A673 (cell line): ENCODE measurements around the gene CD3D. TPM values are rescaled to one million over a fixed set of nuclear protein-coding genes. Genes with fewer than 3 reads are reported as not detected.
"Not testable (repeated sequence)": the region's sequence is repeated elsewhere in the genome, so short reads cannot be mapped to it uniquely, and the experiment has no call there.

ENCODE experiments used
- BruUV-seq: library from RNA; stranded (reverse); fragments of 400-500 nt; replicated peaks from 2 replicates; lab custom pipeline; 2021; lab: Mats Ljungman, UMichigan
- CTCF ChIA-PET: fragments of 300-600 bp; sonication (Branson Sonifier 250); formaldehyde crosslinking; loops from one replicate; lab custom pipeline; 2022; ENCODE audit warnings: antibody characterized with exemption; lab: Charles Lee
- POLR2A ChIA-PET: fragments of 300-600 bp; sonication (Branson Sonifier 250); formaldehyde crosslinking; loops from one replicate; lab custom pipeline; 2022; ENCODE audit warnings: antibody characterized with exemption; ENCODE audit not compliant: low non-redundant PET; lab: Charles Lee
- DNase-seq: peaks from one replicate; pipeline ENCODE4 v3.0.0-alpha.2; 2015; ENCODE audit warnings: low spot score
- H3K27ac ChIP-seq: fragments of 200-600 bp; sonication (generic); 2 replicates; pipeline ENCODE4 v1.5.1; 2016; ENCODE audit warnings: mixed run types, low read depth, mild to moderate bottlenecking, mixed read lengths, antibody characterized with exemption, low read length; ENCODE audit not compliant: poor library complexity, severe bottlenecking
- H3K27me3 ChIP-seq: fragments of 200-600 bp; sonication (generic); replicated peaks from 2 replicates; pipeline ENCODE4 v1.6.1; 2017; ENCODE audit warnings: mixed run types, low read depth, mild to moderate bottlenecking, mixed read lengths, antibody characterized with exemption, low read length; ENCODE audit not compliant: insufficient read depth, poor library complexity
- H3K36me3 ChIP-seq: fragments of 200-600 bp; sonication (generic); 2 replicates; pipeline ENCODE4 v1.6.1; 2016; ENCODE audit warnings: mixed run types, mild to moderate bottlenecking, mixed read lengths, antibody characterized with exemption, low read length; ENCODE audit not compliant: insufficient read depth, poor library complexity, severe bottlenecking
- H3K4me1 ChIP-seq: fragments of 200-600 bp; sonication (generic); 2 replicates; pipeline ENCODE4 v1.6.1; 2017; ENCODE audit warnings: mixed run types, mild to moderate bottlenecking, mixed read lengths, antibody characterized with exemption, low read length; ENCODE audit not compliant: insufficient read depth, poor library complexity, severe bottlenecking
- H3K4me3 ChIP-seq: fragments of 200-600 bp; sonication (generic); 2 replicates; pipeline ENCODE4 v1.5.1; 2016; ENCODE audit warnings: low read depth, mixed run types, mild to moderate bottlenecking, mixed read lengths, low read length; ENCODE audit not compliant: poor library complexity, severe bottlenecking
- H3K9me3 ChIP-seq: fragments of 200-600 bp; sonication (generic); 2 replicates; pipeline ENCODE4 v1.6.1; 2016; ENCODE audit warnings: mixed run types, low read depth, mild to moderate bottlenecking, mixed read lengths, antibody characterized with exemption, low read length; ENCODE audit not compliant: poor library complexity, severe bottlenecking
- CTCF ChIP-seq: fragments of 300-800, 200-600 bp; sonication (generic); conservative IDR thresholded peaks from 2 replicates; pipeline ENCODE4 v1.5.1; 2017; ENCODE audit warnings: low read depth, mild to moderate bottlenecking, antibody characterized with exemption, low read length, moderate library complexity, mixed read lengths
- EZH2 ChIP-seq: fragments of 200-600 bp; sonication (generic); IDR thresholded peaks from 2 replicates; pipeline ENCODE4 v1.6.1; 2017; ENCODE audit warnings: borderline replicate concordance, low read depth, mild to moderate bottlenecking, mixed read lengths, antibody characterized with exemption, low read length; ENCODE audit not compliant: poor library complexity, severe bottlenecking
- intact Hi-C: fragments of 100-400 bp; cut with micrococcal nuclease; formaldehyde crosslinking; loops from one replicate; pipeline ENCODE4 v1.10.0; 2022; ENCODE audit not compliant: unreplicated experiment
- total RNA-seq: library from RNA; stranded (reverse); gene quantifications from 2 replicates; pipeline ENCODE4 v1.2.3, GENCODE V29; 2021

The CD3D gene
- total RNA-seq, 1 experiment from 2014 or later = not detected

GRCh38 chr11:118310271-118310670, 32.2 kb downstream of the CD3D start:
- intact Hi-C loops = no loop called here
- Histone ChIP-seq H3K4me1 (no peaks in the 10 kb centered on the region), H3K4me3 (no peak overlapping the region), H3K9me3 (no peaks in the 10 kb centered on the region), H3K27ac (no peak overlapping the region), H3K27me3 (peaks cover 36% of the 10 kb centered on the region), H3K36me3 (no peaks in the 10 kb centered on the region)
- BruUV-seq = no TSS peak
- no peak for TF ChIP-seq EZH2
- no peak for TF ChIP-seq CTCF
- no peak for DNase-seq
- ChIA-PET POLR2A (no interaction called here), CTCF (no interaction called here)

GRCh38 chr11:118308995-118309528, 33.4 kb downstream of the CD3D start:
- DNase-seq, H3K4me1 ChIP-seq, H3K36me3 ChIP-seq, intact Hi-C loops, BruUV-seq, H3K4me3 ChIP-seq, H3K9me3 ChIP-seq, H3K27ac ChIP-seq: not testable (repeated sequence)
- H3K27me3 ChIP-seq = peaks cover 32% of the 10 kb centered on the region
- ChIA-PET POLR2A (interaction anchor here (0.6 kb wide), 1 partner anchor 25 kb away, joined by 3 read pairs; no protein-coding TSS in a partner anchor), CTCF (interaction anchor here (0.5 kb wide), 1 partner anchor 23 kb away, joined by 3 read pairs; no protein-coding TSS in a partner anchor)

GRCh38 chr11:118306556-118306955, 35.9 kb downstream of the CD3D start:
- no TSS peak for BruUV-seq
- peaks cover 33% of the 10 kb centered on the region for H3K27me3 ChIP-seq
- no peak overlapping the region for H3K27ac ChIP-seq
- no peak overlapping the region for H3K4me3 ChIP-seq
- TF ChIP-seq CTCF (no peak), EZH2 (no peak)
- no peaks in the 10 kb centered on the region for H3K36me3 ChIP-seq
- H3K9me3 ChIP-seq = no peaks in the 10 kb centered on the region
- no peaks in the 10 kb centered on the region for H3K4me1 ChIP-seq
- no peak for DNase-seq
- ChIA-PET CTCF (no interaction called here), POLR2A (no interaction called here)
- intact Hi-C loops = no loop called here

GRCh38 chr11:118305726-118306125, 36.8 kb downstream of the CD3D start:
- Histone ChIP-seq H3K4me1 (no peaks in the 10 kb centered on the region), H3K36me3 (no peaks in the 10 kb centered on the region), H3K4me3 (no peak overlapping the region), H3K27me3 (peaks cover 41% of the 10 kb centered on the region), H3K9me3 (no peaks in the 10 kb centered on the region), H3K27ac (no peak overlapping the region)
- ChIA-PET CTCF (no interaction called here), POLR2A (interaction anchor here (0.6 kb wide), 1 partner anchor 255 kb away, joined by 3 read pairs; no protein-coding TSS in a partner anchor)
- no peak for TF ChIP-seq EZH2
- no peak for TF ChIP-seq CTCF
- intact Hi-C loops = no loop called here
- no TSS peak for BruUV-seq
- no peak for DNase-seq
